ENCODE measurements around the gene C1QTNF5.
A peak's percentile ranks its signal among the peaks of the same experiment; 100 is the strongest.

Gene C1QTNF5

GRCh38 chr11:119306373-119306890 lies 34.3 kb downstream of the C1QTNF5 start:
- Mint-ChIP-seq H3K27ac (peak overlapping the region in 1 of 2 donors; percentile 62), H3K27me3 (no peaks in the 10 kb centered on the region), H3K4me1 (ENCODE audit: low read depth in 2 of 2) (peaks cover 0 to 4% of the 10 kb centered on the region in 2 donors), H3K9me3 (no peaks in the 10 kb centered on the region), H3K36me3 (ENCODE audit: insufficient read depth) (peaks cover 32% of the 10 kb centered on the region), H3K4me3 (no peak overlapping the region)
- ATAC-seq (replicated peaks) (peak; percentile 45), DNase-seq (no peak)

DNA sequence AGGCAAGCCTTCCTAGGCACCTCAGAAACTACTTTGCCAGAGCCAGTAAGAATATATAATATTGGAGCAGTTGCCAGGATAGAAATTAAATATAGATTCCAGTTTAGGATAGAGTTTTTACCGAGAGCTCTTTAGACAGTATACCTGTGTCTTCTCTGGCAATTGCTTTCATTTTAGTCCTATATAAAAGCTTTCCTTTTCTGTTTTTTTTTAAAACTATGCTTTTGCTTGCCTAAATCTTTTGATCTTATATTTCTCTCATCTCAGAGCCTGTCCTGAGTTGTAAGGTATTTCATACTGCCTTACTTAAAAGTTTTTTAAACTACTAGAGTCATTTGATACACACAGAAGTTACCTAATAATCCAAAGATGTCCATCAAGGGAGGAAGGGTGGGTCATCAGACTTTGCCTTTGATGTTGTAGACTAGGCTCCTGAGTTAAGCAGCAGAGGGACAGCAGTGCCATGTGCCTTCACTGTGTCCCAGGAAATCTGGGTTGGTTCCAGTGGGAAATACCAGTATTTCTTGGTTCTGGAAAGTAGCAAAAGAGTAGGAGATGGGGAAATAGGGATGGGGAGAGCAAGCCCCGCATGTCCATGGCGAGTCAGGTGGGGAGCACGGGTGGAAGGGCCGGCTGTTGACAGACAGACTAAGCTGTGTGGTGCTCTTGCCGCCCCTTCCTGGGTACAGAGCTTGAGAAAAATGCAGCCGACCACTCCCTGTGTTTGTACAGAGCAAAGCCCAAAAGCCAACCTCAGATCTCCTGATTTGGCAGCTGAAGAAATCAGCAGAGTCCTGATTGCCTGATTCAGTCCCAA lies 34.9 kb downstream of the C1QTNF5 start:
- no peak overlapping the region for H3K4me3 Mint-ChIP-seq
- peak overlapping the region in 1 of 2 donors; percentile 62 for H3K27ac Mint-ChIP-seq
- no peak for ATAC-seq (replicated peaks)
- DNase-seq: no peak
- H3K4me1 Mint-ChIP-seq (ENCODE audit: low read depth in 2 of 2): peaks cover 0 to 4% of the 10 kb centered on the region in 2 donors
- peaks cover 32% of the 10 kb centered on the region for H3K36me3 Mint-ChIP-seq (ENCODE audit: insufficient read depth)
- H3K27me3 Mint-ChIP-seq: no peaks in the 10 kb centered on the region
- H3K9me3 Mint-ChIP-seq: no peaks in the 10 kb centered on the region

DNA sequence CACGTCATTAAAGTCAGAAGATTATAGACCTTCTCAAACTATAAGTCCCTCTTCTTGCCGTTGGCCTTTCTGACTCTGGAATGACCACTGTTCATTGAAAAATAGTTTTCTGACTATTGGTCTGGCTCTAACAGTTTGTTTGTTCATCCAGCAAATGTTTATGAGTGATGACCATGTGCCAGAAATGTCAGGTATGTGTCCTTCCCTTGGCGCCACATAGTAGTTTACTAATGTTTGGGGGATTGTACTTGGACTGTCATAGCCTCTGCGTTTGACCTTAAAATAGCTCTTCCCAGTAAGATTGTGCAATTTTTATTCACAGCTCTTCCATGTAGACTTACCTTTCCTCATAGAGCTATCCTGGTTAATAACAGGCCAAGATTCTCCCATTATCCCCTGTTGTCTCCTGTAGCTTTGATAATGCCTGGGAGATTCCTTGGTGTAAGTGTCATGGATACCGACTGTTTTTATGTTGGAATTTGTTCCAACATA lies 37.4 kb downstream of the C1QTNF5 start:
- DNase-seq (no peak), ATAC-seq (replicated peaks) (no peak)
- H3K27ac Mint-ChIP-seq: no peak overlapping the region
- peaks cover 42% of the 10 kb centered on the region for H3K36me3 Mint-ChIP-seq (ENCODE audit: insufficient read depth)
- no peaks in the 10 kb centered on the region for H3K9me3 Mint-ChIP-seq
- H3K27me3 Mint-ChIP-seq: no peaks in the 10 kb centered on the region
- H3K4me3 Mint-ChIP-seq: no peak overlapping the region
- peaks cover 0 to 4% of the 10 kb centered on the region in 2 donors for H3K4me1 Mint-ChIP-seq (ENCODE audit: low read depth in 2 of 2)

GRCh38 chr11:119300198-119300964 lies 40.3 kb downstream of the C1QTNF5 start:
- Mint-ChIP-seq H3K9me3 (no peaks in the 10 kb centered on the region), H3K4me3 (no peak overlapping the region), H3K36me3 (ENCODE audit: insufficient read depth) (peaks cover 57% of the 10 kb centered on the region), H3K4me1 (ENCODE audit: low read depth in 2 of 2) (peaks cover 0 to 3% of the 10 kb centered on the region in 2 donors), H3K27ac (no peak overlapping the region), H3K27me3 (no peaks in the 10 kb centered on the region)
- ATAC-seq (replicated peaks) (no peak), DNase-seq (no peak)

- Mint-ChIP-seq H3K9me3 (no peaks in the 10 kb centered on the region), H3K27ac (no peak overlapping the region), H3K27me3 (no peaks in the 10 kb centered on the region), H3K4me1 (ENCODE audit: low read depth in 2 of 2) (no peaks in the 10 kb centered on the region), H3K4me3 (no peak overlapping the region), H3K36me3 (ENCODE audit: insufficient read depth) (peaks cover 56% of the 10 kb centered on the region)
- no peak for ATAC-seq (replicated peaks)
- no peak for DNase-seq
Observed at GRCh38 chr11:119299416-119299815, 41.3 kb downstream of the C1QTNF5 start.

GRCh38 chr11:119298726-119299125 lies 42.0 kb downstream of the C1QTNF5 start:
- ATAC-seq (replicated peaks) (no peak), DNase-seq (no peak)
- H3K9me3 Mint-ChIP-seq: no peaks in the 10 kb centered on the region
- no peaks in the 10 kb centered on the region for H3K27me3 Mint-ChIP-seq
- no peak overlapping the region for H3K27ac Mint-ChIP-seq
- no peak overlapping the region for H3K4me3 Mint-ChIP-seq
- peaks cover 58% of the 10 kb centered on the region for H3K36me3 Mint-ChIP-seq (ENCODE audit: insufficient read depth)
- no peaks in the 10 kb centered on the region for H3K4me1 Mint-ChIP-seq (ENCODE audit: low read depth in 2 of 2)

DNA sequence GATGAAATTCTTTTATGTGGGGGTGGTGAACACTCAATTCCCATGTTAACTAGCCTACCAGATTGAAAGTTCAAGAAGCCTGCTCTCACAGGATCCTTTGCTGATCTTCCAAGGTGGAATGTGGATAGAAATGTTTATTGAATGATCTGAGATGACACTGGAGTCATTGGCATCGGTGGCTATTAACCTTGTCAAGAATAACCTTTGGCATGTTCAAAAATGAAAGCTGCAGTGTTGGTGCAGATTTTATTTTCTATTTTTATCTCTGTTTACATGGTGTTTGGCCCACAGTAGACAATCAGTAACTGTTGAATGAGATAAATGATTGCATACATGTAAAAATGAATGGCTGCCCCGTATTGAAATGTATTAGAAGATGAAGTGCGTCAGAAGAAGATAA lies 42.7 kb downstream of the C1QTNF5 start:
- H3K4me1 Mint-ChIP-seq (ENCODE audit: low read depth in 2 of 2): no peaks in the 10 kb centered on the region
- no peak overlapping the region for H3K27ac Mint-ChIP-seq
- H3K4me3 Mint-ChIP-seq: no peak overlapping the region
- H3K27me3 Mint-ChIP-seq: no peaks in the 10 kb centered on the region
- peaks cover 51% of the 10 kb centered on the region for H3K36me3 Mint-ChIP-seq (ENCODE audit: insufficient read depth)
- DNase-seq (no peak), ATAC-seq (replicated peaks) (no peak)
- no peaks in the 10 kb centered on the region for H3K9me3 Mint-ChIP-seq

- no peak for ATAC-seq (replicated peaks)
- Mint-ChIP-seq H3K27me3 (no peaks in the 10 kb centered on the region), H3K9me3 (no peaks in the 10 kb centered on the region)
Observed at GRCh38 chr11:119295178-119295577, 45.5 kb downstream of the C1QTNF5 start.

DNA sequence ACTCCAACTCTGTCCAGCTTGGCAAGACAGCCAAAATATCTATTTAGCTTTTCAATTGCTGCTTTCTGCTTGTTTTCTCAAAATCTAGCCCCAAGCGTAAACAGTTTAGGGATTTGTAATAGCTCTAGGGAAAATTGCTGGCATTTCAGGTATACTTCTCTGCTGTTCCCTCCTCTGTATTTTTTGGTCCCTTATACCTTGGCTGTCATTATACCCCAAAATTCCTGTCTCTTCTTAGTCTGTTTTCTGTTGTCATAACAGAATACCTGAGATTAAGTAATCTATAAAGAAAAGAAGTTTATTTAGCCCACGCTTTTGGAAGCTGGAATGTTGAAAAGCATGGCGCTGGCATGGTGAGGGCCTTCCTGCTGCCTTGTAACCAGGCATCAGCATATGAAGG lies 47.2 kb downstream of the C1QTNF5 start:
- Mint-ChIP-seq H3K4me1 (ENCODE audit: low read depth in 2 of 2) (no peaks in the 10 kb centered on the region), H3K4me3 (no peak overlapping the region), H3K9me3 (no peaks in the 10 kb centered on the region), H3K27ac (no peak overlapping the region), H3K36me3 (ENCODE audit: insufficient read depth) (peaks cover 40% of the 10 kb centered on the region), H3K27me3 (no peaks in the 10 kb centered on the region)
- ATAC-seq (replicated peaks) (no peak), DNase-seq (no peak)

More at GRCh38 chr11:119295178-119295577, 45.5 kb downstream of the C1QTNF5 start:
- Mint-ChIP-seq H3K4me3 (no peak overlapping the region), H3K27ac (no peak overlapping the region), H3K36me3 (ENCODE audit: insufficient read depth) (peaks cover 46% of the 10 kb centered on the region), H3K4me1 (ENCODE audit: low read depth in 2 of 2) (no peaks in the 10 kb centered on the region)
- DNase-seq: no peak

DNA sequence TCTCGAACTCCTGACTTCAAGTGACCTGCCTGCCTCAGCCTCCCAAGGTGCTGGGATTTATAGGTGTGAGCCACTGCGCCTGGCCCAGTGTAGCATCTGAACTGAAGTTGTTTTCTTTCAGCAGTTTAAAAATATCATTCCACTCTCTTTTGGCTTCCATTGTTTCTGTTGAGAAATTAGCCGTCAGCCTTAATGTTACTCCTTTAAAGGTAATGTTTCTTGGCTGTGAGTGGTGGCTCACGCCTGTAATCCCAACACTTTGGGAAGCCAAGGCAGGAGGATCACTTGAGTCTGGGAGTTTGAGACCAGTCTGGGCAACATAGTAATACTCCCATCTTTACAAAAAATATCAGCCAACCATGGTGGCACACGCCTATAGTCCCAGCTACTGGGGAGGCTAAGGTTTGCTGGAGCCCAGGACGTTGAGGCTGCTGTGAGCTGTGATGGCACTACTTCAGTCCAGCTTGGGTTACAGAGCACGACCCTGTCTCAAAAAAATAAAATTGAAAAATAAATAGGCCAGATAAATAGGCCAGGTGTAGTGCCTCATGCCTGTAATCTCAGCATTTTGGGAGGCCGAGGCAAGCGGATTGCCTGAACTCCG lies 49.7 kb downstream of the C1QTNF5 start:
- DNase-seq (no peak), ATAC-seq (replicated peaks) (no peak)
- no peaks in the 10 kb centered on the region for H3K9me3 Mint-ChIP-seq
- H3K4me1 Mint-ChIP-seq (ENCODE audit: low read depth in 2 of 2): no peaks in the 10 kb centered on the region
- no peak overlapping the region for H3K27ac Mint-ChIP-seq
- no peak overlapping the region for H3K4me3 Mint-ChIP-seq
- H3K27me3 Mint-ChIP-seq: no peaks in the 10 kb centered on the region
- peaks cover 37% of the 10 kb centered on the region for H3K36me3 Mint-ChIP-seq (ENCODE audit: insufficient read depth)

Data from effector memory CD8-positive, alpha-beta T cell (primary cell).